ENCODE data around the gene LNPK. TPM values are rescaled to one million over a fixed set of nuclear protein-coding genes. Genes with fewer than 3 reads are reported as not detected.
"Not testable (repeated sequence)": the region's sequence is repeated elsewhere in the genome, so short reads cannot be mapped to it uniquely, and the experiment has no call there.

The LNPK gene
- total RNA-seq, 1 donor from 2014 or later, result 19.2 TPM

DNA sequence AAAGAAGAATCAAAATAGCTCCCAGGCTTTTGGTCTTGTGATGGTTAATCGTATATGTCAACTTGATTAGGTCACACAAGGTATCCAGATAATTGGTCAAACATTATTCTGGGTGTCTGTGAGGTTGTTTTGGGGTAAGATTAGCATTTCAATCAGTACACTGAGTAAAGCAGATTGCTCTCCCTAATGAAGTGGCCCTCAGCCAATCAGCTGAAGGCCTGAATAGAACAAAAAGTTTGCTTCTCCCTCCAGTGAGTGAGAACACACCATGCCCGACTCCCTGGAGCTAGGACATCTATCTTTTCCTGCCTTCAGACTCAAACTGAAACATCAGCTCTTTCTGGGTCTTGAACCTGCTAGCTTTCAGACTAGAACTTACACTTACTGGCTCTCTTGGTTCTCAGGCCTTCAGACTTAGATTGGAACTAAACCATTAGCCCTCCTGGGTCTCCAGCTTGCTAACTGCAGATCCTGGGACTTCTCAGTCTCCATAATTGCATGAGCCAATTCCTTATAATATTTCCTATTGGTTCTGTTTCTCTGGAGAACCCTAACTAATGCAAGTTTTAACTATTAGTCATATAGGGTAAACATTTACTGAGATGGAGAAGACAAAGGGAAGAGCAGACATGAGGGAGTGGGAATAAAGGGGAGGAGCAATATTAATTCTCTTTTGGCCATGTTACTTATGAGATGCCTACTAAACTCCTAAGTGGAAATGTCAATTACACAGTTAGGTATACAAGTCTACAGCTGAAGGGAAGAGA is 25.5 kb downstream of the LNPK start:
- DNase-seq (ENCODE audit: low spot score) (no peak), ATAC-seq (no peak)

DNA sequence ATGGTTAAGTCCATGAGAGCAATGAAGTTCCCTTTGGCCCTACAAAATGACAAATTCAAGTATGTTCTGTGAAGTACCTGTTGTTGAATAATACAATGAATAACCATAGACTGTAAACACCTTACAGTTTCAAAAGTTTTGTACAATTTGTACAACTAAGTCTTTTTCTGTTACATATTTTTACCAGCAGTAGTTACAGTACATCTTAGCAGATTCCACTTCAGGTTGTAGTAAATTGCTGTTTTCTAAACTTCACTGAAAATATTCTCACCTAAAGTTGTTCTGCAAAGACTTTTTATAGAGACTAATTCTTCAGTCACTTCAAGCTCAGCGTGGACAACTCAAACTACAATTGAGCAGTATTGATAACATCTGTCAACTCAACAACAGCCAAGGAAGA is 28.7 kb downstream of the LNPK start:
- ATAC-seq (no peak), DNase-seq (ENCODE audit: low spot score) (no peak)

DNA sequence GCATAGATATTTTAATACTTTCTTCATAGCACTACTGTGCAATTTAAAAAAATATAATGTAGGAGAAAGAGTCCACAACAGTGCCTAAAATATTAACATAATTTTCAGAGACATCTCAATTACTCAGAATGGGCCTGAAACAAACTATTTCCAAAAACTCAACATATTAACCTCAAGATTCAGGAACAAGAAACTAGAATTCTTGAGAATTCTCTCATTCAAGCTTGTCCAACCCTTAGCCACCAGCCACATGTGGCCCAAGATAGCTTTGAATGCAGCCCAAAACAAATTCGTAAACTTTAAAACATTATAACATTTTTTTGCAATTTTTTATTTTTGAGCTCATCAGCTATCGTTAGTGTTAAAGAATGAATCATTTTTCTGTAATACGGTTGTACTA is 35.2 kb downstream of the LNPK start:
- ATAC-seq (no peak), DNase-seq (ENCODE audit: low spot score) (no peak)

DNA sequence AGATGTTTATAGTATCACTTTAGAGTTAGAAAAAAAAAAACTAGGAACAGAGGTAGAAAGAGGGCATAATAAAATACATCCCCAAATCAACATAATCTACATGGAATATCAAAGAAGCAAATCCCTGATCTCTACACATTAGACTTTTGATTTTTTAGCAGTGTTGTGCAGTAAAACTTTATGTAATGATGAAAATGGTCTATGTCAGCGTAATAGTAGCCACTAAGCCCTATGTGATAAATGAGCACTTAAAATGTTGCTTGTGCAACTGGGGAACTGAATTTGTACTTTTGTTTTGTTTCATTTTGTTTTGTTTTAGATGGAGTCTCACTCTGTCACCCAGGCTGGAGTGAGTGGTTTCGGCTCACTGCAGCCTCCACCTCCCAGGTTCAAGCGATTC is 36.3 kb downstream of the LNPK start:
- ATAC-seq, result no peak
- DNase-seq (ENCODE audit: low spot score), result no peak

DNA sequence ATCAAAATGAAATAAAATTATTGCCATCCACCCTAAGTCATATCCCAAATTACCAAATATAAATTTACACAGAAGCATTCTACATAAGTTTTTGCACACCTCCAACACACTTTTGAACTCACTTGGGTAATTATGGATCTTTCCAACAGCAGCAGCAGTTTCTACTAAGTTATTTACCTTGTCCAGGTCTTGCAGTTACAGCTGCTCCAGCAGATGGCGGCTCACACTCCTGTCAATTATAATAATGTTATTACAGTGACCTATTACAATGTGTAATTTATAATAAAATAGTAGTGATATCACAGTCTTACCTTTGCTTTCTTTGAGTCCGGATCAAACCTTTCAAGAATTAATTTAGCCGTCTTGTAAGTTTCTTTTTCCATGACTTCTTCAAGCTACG is 37.9 kb downstream of the LNPK start:
- DNase-seq (ENCODE audit: low spot score) (no peak), ATAC-seq (peak; percentile 37)

DNA sequence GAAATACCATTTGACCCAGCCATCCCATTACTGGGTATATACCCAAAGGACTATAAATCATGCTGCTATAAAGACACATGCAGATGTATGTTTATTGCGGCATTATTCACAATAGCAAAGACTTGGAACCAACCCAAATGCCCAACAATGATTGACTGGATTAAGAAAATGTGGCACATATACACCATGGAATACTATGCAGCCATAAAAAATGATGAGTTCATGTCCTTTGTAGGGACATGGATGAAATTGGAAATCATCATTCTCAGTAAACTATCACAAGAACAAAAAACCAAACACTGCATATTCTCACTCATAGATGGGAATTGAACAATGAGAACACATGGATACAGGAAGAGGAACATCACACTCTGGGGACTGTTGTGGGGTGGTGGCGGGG is 38.9 kb downstream of the LNPK start:
- not testable (repeated sequence) for ATAC-seq; DNase-seq (ENCODE audit: low spot score)

DNA sequence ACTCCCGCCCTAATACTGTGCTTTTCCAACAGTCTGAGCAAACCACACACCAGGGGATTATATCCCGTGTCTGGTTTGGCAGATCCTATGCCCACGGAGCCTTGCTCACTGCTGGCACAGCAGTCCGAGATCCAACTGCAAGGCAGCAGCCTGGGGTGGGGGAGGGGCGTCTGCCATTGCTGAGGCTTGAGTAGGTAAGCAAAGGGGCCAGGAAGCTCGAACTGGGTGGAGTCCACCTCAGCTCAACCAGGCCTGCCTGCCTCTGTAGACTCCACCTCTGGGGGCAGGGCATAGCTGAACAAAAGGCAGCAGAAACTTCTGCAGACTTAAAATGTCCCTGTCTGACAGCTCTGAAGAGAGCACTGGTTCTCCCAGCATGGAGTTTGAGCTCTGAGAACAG is 44.2 kb downstream of the LNPK start:
- no peak for DNase-seq (ENCODE audit: low spot score)
- no peak for ATAC-seq

DNA sequence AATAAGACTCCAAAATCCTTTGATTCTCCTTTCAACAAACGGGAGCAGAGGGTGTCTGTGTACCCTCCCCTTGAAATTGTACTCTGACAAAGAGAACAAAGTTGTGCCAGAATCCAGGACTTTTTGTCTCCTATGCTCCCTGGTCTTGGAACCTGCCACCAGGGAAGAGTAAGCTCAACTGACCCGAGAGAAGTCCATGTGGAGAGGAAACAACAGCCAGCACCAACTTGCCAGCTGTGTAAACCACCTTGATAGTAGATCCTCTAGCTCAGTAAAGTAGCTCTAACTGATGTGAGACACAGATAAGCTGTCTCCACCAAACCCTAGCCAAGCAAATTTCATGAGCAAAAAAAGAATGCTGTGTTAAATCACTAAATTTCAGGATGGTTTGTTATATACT is 46.9 kb downstream of the LNPK start:
- DNase-seq (ENCODE audit: low spot score) (no peak), ATAC-seq (peak; percentile 66)

DNA sequence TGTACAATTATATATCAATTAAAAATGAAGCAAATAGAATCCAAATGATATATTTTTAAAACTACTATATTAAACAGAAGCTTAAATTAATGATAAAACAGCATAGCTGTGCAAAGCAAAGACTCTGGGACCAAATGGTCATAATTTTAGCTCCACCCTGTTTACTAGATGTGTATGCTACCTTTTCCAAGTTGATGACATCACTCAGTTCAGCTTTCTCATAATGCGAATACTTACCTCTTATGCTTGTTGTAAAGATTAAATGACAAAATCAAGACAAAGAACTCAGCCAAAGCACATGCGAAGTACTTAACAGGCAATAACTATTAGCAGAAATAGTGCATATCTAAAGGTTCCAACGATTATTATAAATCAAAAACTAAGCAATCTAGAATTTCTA is 51.6 kb downstream of the LNPK start:
- DNase-seq (ENCODE audit: low spot score) (no peak), ATAC-seq (no peak)

DNA sequence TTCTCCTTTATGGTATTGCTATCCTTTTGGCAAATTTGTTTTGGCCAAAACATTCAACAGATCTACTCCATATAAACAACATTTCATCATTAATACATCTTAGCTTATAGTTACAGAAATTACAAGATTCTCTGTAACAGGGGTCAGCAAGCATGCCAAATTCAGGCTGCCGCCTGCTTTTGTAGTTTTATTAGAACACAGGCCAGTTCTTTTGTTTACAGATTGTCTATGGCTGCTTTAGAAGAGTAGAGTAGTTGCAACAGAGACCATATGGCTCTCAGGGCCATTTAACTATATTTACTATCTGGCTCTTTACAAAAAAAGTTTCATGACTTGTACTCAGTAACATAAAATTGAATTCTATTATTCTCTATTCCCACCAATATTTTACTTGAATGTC is 53.9 kb downstream of the LNPK start:
- DNase-seq (ENCODE audit: low spot score) (no peak), ATAC-seq (no peak)

DNA sequence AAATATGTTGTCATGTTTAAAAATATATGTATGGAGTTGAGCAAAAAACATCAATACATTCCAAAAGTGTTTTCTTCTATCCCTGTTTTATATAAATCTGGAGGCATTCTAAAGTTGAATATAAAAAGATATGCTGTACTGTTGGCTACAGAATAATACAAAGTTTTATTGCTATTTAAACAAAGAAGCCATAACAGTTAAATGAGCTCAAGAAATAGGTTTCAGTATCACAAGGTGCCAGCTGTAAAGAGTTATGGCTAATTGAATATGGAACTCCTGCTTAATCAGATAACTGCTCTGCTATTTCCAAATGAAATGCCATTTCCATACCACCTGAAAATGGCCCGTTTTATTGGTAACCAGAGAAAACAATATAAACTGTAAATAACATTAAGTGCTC is 55.0 kb downstream of the LNPK start:
- DNase-seq (ENCODE audit: low spot score) (no peak), ATAC-seq (no peak)

DNA sequence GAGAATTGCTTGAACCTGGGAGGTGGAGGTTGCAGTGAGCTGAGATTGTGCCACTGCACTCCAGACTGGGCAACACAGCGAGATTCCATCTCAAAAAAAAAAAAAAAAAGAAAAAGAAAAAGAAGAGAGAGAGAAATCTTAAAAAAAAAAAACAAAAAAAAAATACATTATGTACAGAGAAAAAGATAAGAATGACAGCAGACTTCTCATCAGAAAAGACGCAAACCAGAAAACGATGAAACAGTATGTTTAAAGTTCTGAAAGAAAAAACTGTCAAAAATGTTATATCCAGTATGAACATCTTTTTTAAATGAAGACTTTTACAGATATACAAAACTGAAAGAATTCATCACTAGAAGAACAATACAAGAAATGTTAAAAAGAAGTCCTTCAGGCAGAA is 60.4 kb downstream of the LNPK start:
- DNase-seq (ENCODE audit: low spot score) (no peak), ATAC-seq (no peak)

DNA sequence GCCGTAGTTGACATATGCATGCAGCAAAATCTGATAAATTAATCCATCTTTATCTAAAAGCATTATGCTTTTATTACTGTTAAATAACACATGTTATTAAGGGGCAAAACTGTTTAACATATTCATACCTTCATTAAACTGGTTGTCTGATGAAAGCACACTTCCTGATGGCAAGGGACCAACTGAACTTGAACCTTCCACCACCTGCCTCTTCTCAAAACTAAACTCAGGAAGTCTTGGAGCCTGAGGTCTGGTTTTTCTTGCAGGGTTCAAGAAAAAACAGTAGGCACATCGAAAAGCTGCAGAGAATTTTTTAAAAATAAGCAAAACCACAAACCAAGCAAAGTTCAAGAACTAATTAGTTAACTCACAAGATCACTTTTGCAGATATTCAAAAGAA is 64.9 kb downstream of the LNPK start:
- ATAC-seq (no peak), DNase-seq (ENCODE audit: low spot score) (no peak)

DNA sequence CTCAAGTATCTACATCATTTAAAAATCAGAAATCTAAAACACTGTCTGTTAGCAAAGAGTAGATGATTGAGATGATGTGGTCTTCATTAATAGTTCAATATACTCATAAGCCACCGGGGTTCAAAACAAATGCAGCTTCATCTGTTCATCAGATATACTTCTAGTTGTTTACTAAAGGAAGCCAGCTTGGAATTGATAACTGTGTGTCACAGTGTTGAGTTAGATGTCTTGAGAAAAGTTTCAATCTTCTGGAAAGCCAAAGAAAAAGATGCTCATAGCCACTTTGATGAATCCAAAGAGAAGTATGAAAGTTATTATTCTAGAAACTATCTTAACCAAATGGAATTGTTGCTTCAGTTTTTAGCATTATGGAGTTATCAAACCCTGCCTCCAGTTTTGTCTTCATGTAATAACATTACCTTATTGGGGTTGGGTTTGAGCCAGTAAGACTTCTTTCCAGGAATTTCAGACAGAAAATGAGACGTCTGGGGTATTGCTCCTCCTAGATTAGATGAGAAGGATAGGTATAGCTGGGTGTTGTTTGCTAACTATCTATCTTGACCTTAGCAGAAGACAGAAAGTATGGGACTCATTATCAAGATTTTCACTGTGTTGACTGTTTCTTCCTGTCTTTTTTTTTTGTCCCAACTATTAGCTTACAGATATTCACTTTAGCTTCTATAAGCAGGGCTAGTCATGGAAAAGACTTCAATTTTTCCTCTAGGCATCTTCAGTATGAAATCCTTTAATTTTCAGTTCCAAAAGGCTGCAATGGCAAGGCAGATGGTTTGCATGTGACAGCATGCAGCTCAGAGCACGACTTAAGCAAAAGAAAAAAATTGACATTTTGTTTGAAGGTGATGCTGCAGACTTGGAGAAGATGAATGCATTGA is 66.5 kb downstream of the LNPK start:
- ATAC-seq (no peak), DNase-seq (ENCODE audit: low spot score) (no peak)

DNA sequence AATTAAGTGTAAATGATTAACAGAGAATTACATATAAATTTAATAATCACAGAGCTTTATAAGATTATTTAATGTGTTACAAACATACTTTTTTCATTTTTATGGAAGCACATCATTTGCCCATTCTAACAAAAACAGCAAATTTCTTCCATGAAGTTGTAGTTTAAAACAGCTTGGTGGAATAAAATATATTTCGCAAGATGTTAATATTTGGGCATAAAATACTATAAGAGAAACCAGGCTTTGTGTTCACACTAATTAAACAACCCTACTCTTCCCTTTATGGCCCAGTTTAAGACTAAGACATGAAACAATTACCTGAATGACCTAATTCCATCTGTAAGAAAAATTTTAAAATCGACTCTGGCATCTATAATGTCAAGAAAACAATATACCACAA is 69.4 kb downstream of the LNPK start:
- ATAC-seq (no peak), DNase-seq (ENCODE audit: low spot score) (no peak)

DNA sequence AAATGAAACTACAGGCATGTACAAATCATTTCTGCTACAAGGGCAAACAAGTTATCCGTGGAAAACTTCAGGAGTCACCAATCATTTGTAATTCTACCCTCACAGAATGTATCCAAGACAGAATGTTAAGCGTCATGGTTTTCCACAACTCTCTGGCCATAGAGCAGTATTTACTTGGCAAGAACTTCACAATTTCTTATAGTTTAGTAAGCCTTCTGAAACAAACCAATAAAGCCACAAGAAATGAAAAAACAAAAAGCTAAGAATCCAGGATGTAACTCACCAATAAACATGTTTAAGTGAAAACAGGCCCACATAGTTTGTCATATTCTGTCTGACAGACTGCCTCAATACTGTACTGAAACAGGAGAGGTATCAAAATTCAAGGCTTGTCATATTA is 70.3 kb downstream of the LNPK start:
- DNase-seq (ENCODE audit: low spot score) (no peak), ATAC-seq (no peak)

DNA sequence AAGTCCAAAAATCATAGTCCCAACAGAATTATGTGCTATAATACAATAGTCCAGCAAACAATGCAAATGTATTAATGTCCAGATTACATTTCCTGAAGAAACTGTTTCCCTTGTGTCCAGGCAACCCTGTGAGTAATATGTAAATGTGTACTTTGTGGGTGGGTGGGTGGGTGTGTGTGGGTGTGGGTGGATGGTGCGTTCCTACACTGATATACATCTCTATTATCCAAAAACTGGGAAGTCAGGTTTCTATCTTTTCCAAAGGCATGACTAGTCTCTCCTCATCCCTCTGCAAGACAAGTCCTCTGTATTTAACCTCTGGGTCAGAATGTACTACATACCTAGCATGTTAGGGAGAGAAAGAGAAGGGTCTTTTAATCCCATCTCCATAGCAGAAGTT is 71.6 kb downstream of the LNPK start:
- ATAC-seq (no peak), DNase-seq (ENCODE audit: low spot score) (no peak)

DNA sequence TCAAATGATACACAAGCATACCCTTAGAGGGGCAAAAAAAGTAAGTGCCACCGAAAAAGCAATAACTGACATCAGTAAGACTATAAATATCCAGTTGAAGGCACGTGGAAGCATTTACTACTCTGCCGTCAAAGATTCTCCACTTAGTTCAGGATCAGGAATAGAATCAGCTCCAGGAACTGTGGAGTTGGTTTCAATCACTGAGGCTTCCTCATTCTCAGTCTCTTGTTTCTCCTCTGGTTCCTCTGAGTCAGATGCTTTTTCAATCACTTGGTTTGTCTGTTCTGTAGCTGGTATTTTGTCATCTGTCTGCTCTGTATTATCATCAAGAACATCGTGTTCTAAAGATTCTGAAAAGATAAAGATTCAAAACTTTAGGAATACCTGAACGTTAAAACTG is 72.2 kb downstream of the LNPK start:
- DNase-seq (ENCODE audit: low spot score), result no peak
- no peak for ATAC-seq

DNA sequence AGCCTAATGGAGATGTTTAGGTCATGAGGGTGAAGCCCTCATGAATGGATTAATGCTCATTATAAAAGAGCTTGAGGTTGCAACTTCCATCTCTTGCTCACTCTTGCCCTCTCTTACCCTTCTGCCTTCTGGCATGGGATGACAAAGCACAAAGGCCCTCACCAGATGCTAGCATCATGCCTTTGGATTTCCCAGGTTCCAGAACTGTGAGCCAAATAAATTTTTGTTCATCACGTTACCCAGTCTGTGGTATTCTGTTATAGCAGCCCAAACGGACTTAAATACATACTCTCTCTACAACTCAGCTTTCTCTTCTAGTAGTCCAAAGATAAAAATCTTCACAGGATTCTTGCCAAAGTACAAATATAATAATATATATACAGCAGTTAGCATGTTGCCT is 75.8 kb downstream of the LNPK start:
- ATAC-seq (no peak), DNase-seq (ENCODE audit: low spot score) (no peak)

DNA sequence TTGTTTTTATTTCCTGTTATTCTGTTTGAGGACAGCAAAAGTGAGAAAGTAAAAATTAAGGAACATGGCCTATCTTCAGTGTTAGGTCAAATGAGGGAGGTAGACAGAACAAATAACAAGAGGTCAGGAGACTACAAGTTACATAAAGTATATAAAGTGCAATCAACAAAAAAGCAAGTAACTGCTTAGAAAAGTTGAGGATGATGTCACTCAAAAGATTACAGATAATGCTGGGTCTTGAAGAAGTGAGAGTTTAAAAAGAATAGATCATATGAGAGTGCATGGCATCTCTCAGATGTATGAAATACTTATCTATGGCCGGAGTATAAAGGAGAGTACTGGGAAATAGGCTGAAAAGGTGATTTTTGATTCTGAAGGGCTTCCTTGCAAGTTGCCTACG is 79.9 kb downstream of the LNPK start:
- ATAC-seq, result no peak
- DNase-seq (ENCODE audit: low spot score), result no peak

DNA sequence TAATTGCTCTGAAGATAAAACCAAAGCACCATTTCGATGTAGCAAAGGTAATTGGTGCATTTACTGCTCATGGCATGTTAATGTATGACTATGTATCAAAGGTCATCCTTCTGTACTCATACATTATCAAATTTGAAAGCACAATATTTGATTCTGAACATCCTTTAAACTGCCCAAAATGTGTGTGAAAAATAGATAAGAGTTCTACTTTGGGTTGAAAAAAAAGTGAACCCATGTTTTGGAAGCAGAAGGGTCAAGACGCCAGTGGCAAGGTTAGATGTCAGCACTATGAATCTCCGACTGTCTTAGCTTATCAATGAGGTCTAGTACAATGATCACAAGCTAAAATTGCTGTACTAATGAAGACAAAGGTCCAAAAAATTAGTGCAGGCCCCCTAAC is 83.1 kb downstream of the LNPK start:
- ATAC-seq, result no peak
- DNase-seq (ENCODE audit: low spot score), result no peak

DNA sequence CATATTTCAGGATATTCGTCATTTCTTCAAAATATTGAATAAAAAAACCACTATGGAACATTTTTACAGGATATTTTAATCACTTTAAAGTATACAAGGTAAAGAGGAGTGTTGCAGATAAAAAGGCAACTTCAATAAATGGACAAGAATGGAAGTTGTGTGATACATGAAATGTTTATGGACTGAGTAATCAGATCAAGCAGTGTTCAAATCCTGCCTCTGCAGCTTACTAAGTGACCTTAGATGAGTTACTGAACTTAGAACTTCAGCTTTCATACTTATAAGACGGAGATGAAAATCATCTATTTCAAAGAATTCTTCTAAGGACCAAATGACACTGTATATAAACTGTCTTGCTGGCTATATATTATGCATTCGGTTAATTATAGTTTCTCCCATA is 87.2 kb downstream of the LNPK start:
- no peak for ATAC-seq
- no peak for DNase-seq (ENCODE audit: low spot score)

All from left lobe of liver (tissue), 2 donors.